Measurements from ENCODE around the gene ARHGAP32. TPM values are rescaled to one million over a fixed set of nuclear protein-coding genes. Genes with fewer than 3 reads are reported as not detected.

ARHGAP32 gene
- total and polyA plus RNA-seq, 10 donors, result 0.53 to 17.0 (median 10.2) TPM

GRCh38 chr11:129222158-129222557, 30.0 kb upstream of the ARHGAP32 start:
- Histone ChIP-seq H3K36me3 (no peaks in the 10 kb centered on the region), H3K27ac (no peak overlapping the region), H3K4me1 (peaks cover 0 to 6% (median 0%) of the 10 kb centered on the region in 6 donors), H3K9me3 (peaks cover 0 to 27% (median 23%) of the 10 kb centered on the region in 8 donors), H3K4me3 (no peak overlapping the region), H3K27me3 (replicated peaks in 1 of 7) (no peaks in the 10 kb centered on the region)
- TF ChIP-seq CTCF (IDR thresholded peaks at IDR 0.05 in 8 of 11, conservative IDR thresholded peaks at IDR 0.05 in 3 of 11) (no peak), POLR2A (IDR thresholded peaks at IDR 0.05) (no peak), POLR2AphosphoS5 (IDR thresholded peaks at IDR 0.05) (no peak)
- WGBS, 5 donors, result 59 to 84% (median 71%) methylated on average over 3 of the region's 3 CpGs
- DNase-seq, result no peak
- intact Hi-C loops (cut with DNase I; ENCODE audit: low total_unique reads), result no loop called here

- WGBS, 5 donors, result 78 to 86% (median 82%) methylated on average over 8 of the region's 8 CpGs
- H3K4me3 ChIP-seq, result no peak overlapping the region
- H3K9me3 ChIP-seq, result no peaks in the 10 kb centered on the region
- peaks cover 0 to 4% (median 0%) of the 10 kb centered on the region in 6 donors for H3K4me1 ChIP-seq
- H3K36me3 ChIP-seq, result no peaks in the 10 kb centered on the region
- no peaks in the 10 kb centered on the region for H3K27me3 ChIP-seq (replicated peaks in 1 of 7)
- H3K27ac ChIP-seq, result no peak overlapping the region
- DNase-seq, result no peak
- intact Hi-C loops (cut with DNase I; ENCODE audit: low total_unique reads), result no loop called here
- TF ChIP-seq POLR2A (IDR thresholded peaks at IDR 0.05) (no peak), CTCF (IDR thresholded peaks at IDR 0.05 in 8 of 11, conservative IDR thresholded peaks at IDR 0.05 in 3 of 11) (no peak), POLR2AphosphoS5 (IDR thresholded peaks at IDR 0.05) (no peak)
Measured at GRCh38 chr11:129215506-129216245, 23.6 kb upstream of the ARHGAP32 start.

GRCh38 chr11:129214710-129215295, 22.7 kb upstream of the ARHGAP32 start:
- 87 to 90% (median 89%) methylated on average over 6 of the region's 6 CpGs for WGBS, 5 donors
- intact Hi-C loops (cut with DNase I; ENCODE audit: low total_unique reads), result no loop called here
- TF ChIP-seq POLR2AphosphoS5 (IDR thresholded peaks at IDR 0.05), result no peak
- no peak overlapping the region for H3K4me3 ChIP-seq
- no peaks in the 10 kb centered on the region for H3K27me3 ChIP-seq (replicated peaks in 1 of 7)
- H3K36me3 ChIP-seq, result no peaks in the 10 kb centered on the region
- H3K27ac ChIP-seq, result no peak overlapping the region
- H3K9me3 ChIP-seq, result no peaks in the 10 kb centered on the region
- H3K4me1 ChIP-seq, result peaks cover 0 to 10% (median 0%) of the 10 kb centered on the region in 6 donors
- DNase-seq, result no peak

- peaks cover 0 to 10% (median 0%) of the 10 kb centered on the region in 6 donors for H3K4me1 ChIP-seq
- intact Hi-C loops (cut with DNase I; ENCODE audit: low total_unique reads), result no loop called here
- 88 to 96% (median 91%) methylated on average over 3 of the region's 3 CpGs for WGBS, 5 donors
Measured at GRCh38 chr11:129213261-129213660, 21.1 kb upstream of the ARHGAP32 start.

More at GRCh38 chr11:129213261-129213660, 21.1 kb upstream of the ARHGAP32 start:
- H3K27ac ChIP-seq, result no peak overlapping the region
- no peaks in the 10 kb centered on the region for H3K36me3 ChIP-seq
- H3K9me3 ChIP-seq, result no peaks in the 10 kb centered on the region
- no peak for DNase-seq
- no peaks in the 10 kb centered on the region for H3K27me3 ChIP-seq (replicated peaks in 1 of 7)
- TF ChIP-seq POLR2A (IDR thresholded peaks at IDR 0.05) (no peak), CTCF (IDR thresholded peaks at IDR 0.05 in 8 of 11, conservative IDR thresholded peaks at IDR 0.05 in 3 of 11) (no peak), POLR2AphosphoS5 (IDR thresholded peaks at IDR 0.05) (no peak)
- no peak overlapping the region for H3K4me3 ChIP-seq

All from spleen (tissue), 11 donors.